H1 (cell line): ENCODE data around the gene RAB1B. TPM values are rescaled to one million over a fixed set of nuclear protein-coding genes. Genes with fewer than 3 reads are reported as not detected.

ENCODE experiments used
- CTCF ChIA-PET: fragments of 300-600 bp; sonication (Branson Sonifier 250); formaldehyde crosslinking; loops from one replicate; lab custom pipeline; 2021; ENCODE audit not compliant: partially characterized antibody; lab: Charles Lee
- POLR2A ChIA-PET: fragments of 300-600 bp; sonication (Branson Sonifier 250); formaldehyde crosslinking; loops from one replicate; lab custom pipeline; 2021; ENCODE audit warnings: inconsistent platforms; ENCODE audit not compliant: partially characterized antibody; lab: Charles Lee
- DNase-seq, 2 experiments: peaks; one replicate each; pipeline versions ENCODE4 v3.0.0 to v3.0.0-alpha.2; 2010 to 2022; ENCODE audit warnings: low spot score in 2 of 2, low read depth in 1 of 2, mixed read lengths in 1 of 2
- FAIRE-seq: peaks from 2 replicates; lab custom pipeline; 2011; peaks lifted over from hg19 to GRCh38; lab: Jason Lieb, UNC
- H2AFZ ChIP-seq: 2 replicates; pipeline ENCODE4 v1.8.1; 2012; ENCODE audit warnings: low read length, inconsistent platforms
- H2AK5ac ChIP-seq: 2 replicates; pipeline ENCODE4 v1.6.1; 2013; ENCODE audit warnings: low read depth, low read length
- H2BK120ac ChIP-seq: replicated peaks from 2 replicates; pipeline ENCODE3; 2013; ENCODE audit warnings: low read depth, low read length, inconsistent platforms
- H2BK12ac ChIP-seq: 2 replicates; pipeline ENCODE4 v1.6.1; 2013; ENCODE audit warnings: low read depth, low read length
- H2BK15ac ChIP-seq: 2 replicates; pipeline ENCODE4 v1.6.1; 2013; ENCODE audit warnings: low read length
- H2BK20ac ChIP-seq: 2 replicates; pipeline ENCODE4 v1.6.1; 2013; ENCODE audit warnings: low read length
- H2BK5ac ChIP-seq: 2 replicates; pipeline ENCODE4 v1.6.1; 2013; ENCODE audit warnings: low read depth, low read length
- H3K14ac ChIP-seq: 2 replicates; pipeline ENCODE4 v1.6.1; 2013; ENCODE audit warnings: inconsistent platforms; ENCODE audit not compliant: insufficient read length
- H3K18ac ChIP-seq: 2 replicates; pipeline ENCODE4 v1.6.1; 2013; ENCODE audit warnings: low read length; ENCODE audit errors: extremely low read depth
- H3K23ac ChIP-seq: 2 replicates; pipeline ENCODE4 v1.6.1; 2013; ENCODE audit warnings: inconsistent platforms; ENCODE audit not compliant: insufficient read length
- H3K23me2 ChIP-seq: 2 replicates; pipeline ENCODE4 v1.6.1; 2013; ENCODE audit warnings: low read depth, low read length
- H3K27ac ChIP-seq: 2 replicates; pipeline ENCODE4 v1.6.1; 2011; ENCODE audit warnings: low read depth, low read length, inconsistent platforms
- H3K27me3 ChIP-seq, 4 experiments: replicated peaks in 1 of 4; 1 replicate in 1 of 4; 2 replicates in 3 of 4; pipeline versions ENCODE4 v1.6.1 to v1.8.1; 2011 to 2013; ENCODE audit warnings: low read length in 3 of 4, mild to moderate bottlenecking in 3 of 4, inconsistent platforms in 2 of 4, mixed read lengths in 2 of 4, moderate library complexity in 1 of 4; ENCODE audit not compliant: control insufficient read depth in 3 of 4, insufficient read depth in 3 of 4; ENCODE audit errors: extremely low read depth in 1 of 4
- H3K36me3 ChIP-seq, 4 experiments: 2 replicates each; pipeline versions ENCODE4 v1.6.1 to v1.8.1; 2011 to 2013; ENCODE audit warnings: mild to moderate bottlenecking in 4 of 4, low read length in 3 of 4, moderate library complexity in 2 of 4, control low read depth in 1 of 4, inconsistent platforms in 1 of 4; ENCODE audit not compliant: insufficient read depth in 4 of 4, control insufficient read depth in 2 of 4
- H3K4ac ChIP-seq: replicated peaks from 2 replicates; pipeline ENCODE3; 2013; ENCODE audit warnings: low read length, low read depth, mixed read lengths, inconsistent platforms; ENCODE audit not compliant: insufficient read length
- H3K4me1 ChIP-seq, 4 experiments: replicated peaks in 1 of 4; 1 replicate in 1 of 4; 2 replicates in 3 of 4; pipeline versions ENCODE4 v1.6.1 to v1.8.1; 2011 to 2013; ENCODE audit warnings: low read length in 3 of 4, inconsistent platforms in 2 of 4, mixed read lengths in 1 of 4; ENCODE audit not compliant: insufficient read depth in 4 of 4, control insufficient read depth in 3 of 4
- H3K4me2 ChIP-seq, 2 experiments: 2 replicates each; pipeline versions ENCODE4 v1.6.1 to v1.8.1; 2011 to 2013; ENCODE audit warnings: low read depth in 2 of 2, low read length in 2 of 2, control low read depth in 1 of 2, inconsistent platforms in 1 of 2, mild to moderate bottlenecking in 1 of 2; ENCODE audit not compliant: insufficient read depth in 1 of 2
- H3K4me3 ChIP-seq, 4 experiments: fragments of 200-600, 300-600 bp in 1 of 4; sonication (generic), shearing (Covaris generic), sonication (Bioruptor Twin) in 1 of 4; 2 replicates each; pipeline versions ENCODE4 v1.5.1 to v1.8.1; 2011 to 2016; ENCODE audit warnings: low read length in 4 of 4, low read depth in 3 of 4, control low read depth in 2 of 4, inconsistent platforms in 2 of 4, mild to moderate bottlenecking in 2 of 4, mixed read lengths in 1 of 4, moderate library complexity in 1 of 4; ENCODE audit not compliant: insufficient read depth in 2 of 4; ENCODE audit errors: extremely low read depth in 1 of 4
- H3K56ac ChIP-seq: replicated peaks from 2 replicates; pipeline ENCODE3; 2013; ENCODE audit warnings: low read depth, mild to moderate bottlenecking, mixed read lengths, low read length, inconsistent platforms; ENCODE audit not compliant: insufficient read length
- H3K79me1 ChIP-seq: 2 replicates; pipeline ENCODE4 v1.6.1; 2013; ENCODE audit warnings: low read depth, low read length, control low read depth
- H3K79me2 ChIP-seq, 2 experiments: 2 replicates each; pipeline versions ENCODE4 v1.6.1 to v1.8.1; 2012 to 2013; ENCODE audit warnings: low read length in 2 of 2, mild to moderate bottlenecking in 2 of 2, inconsistent platforms in 1 of 2; ENCODE audit not compliant: insufficient read depth in 2 of 2, control insufficient read depth in 1 of 2
- H3K9ac ChIP-seq, 4 experiments: replicated peaks in 1 of 4; 1 replicate in 1 of 4; 2 replicates in 3 of 4; pipeline versions ENCODE4 v1.6.1 to v1.8.1; 2011 to 2013; ENCODE audit warnings: low read depth in 3 of 4, low read length in 3 of 4, control low read depth in 2 of 4, mild to moderate bottlenecking in 2 of 4, moderate library complexity in 2 of 4, inconsistent platforms in 1 of 4; ENCODE audit errors: extremely low read depth in 1 of 4
- H3K9me3 ChIP-seq, 2 experiments: 2 replicates each; pipeline versions ENCODE4 v1.6.1 to v1.8.1; 2012 to 2013; ENCODE audit warnings: mild to moderate bottlenecking in 2 of 2, moderate library complexity in 2 of 2, control low read depth in 1 of 2, inconsistent platforms in 1 of 2, low read depth in 1 of 2, low read length in 1 of 2, mixed read lengths in 1 of 2; ENCODE audit not compliant: insufficient read depth in 2 of 2
- H4K20me1 ChIP-seq, 2 experiments: replicated peaks in 1 of 2; 2 replicates each; pipeline versions ENCODE3 to v1.8.1; 2011 to 2013; ENCODE audit warnings: inconsistent platforms in 2 of 2, low read length in 2 of 2, mild to moderate bottlenecking in 1 of 2; ENCODE audit not compliant: insufficient read depth in 2 of 2, control insufficient read depth in 1 of 2
- H4K5ac ChIP-seq: 2 replicates; pipeline ENCODE4 v1.6.1; 2013; ENCODE audit warnings: low read length, low read depth, mixed read lengths, inconsistent platforms; ENCODE audit not compliant: insufficient read length
- H4K8ac ChIP-seq: 2 replicates; pipeline ENCODE4 v1.8.0; 2013; ENCODE audit warnings: mild to moderate bottlenecking, moderate library complexity, low read length, inconsistent platforms; ENCODE audit not compliant: insufficient read depth; ENCODE audit errors: extremely low read depth
- H4K91ac ChIP-seq: replicated peaks from 2 replicates; pipeline ENCODE3; 2013; ENCODE audit warnings: low read length, mixed read lengths, inconsistent platforms; ENCODE audit not compliant: insufficient read length
- BACH1 ChIP-seq: IDR thresholded peaks from 2 replicates; pipeline ENCODE4 v1.6.1; 2012; ENCODE audit warnings: low read length, improper control_type of control experiment
- BRCA1 ChIP-seq: IDR thresholded peaks from 2 replicates; pipeline ENCODE4 v1.6.1; 2012; ENCODE audit warnings: low read depth, low read length, improper control_type of control experiment
- FOSL1 ChIP-seq: IDR thresholded peaks from 2 replicates; pipeline ENCODE4 v1.6.1; 2011; ENCODE audit warnings: mild to moderate bottlenecking, low read depth, low read length, moderate library complexity; ENCODE audit not compliant: insufficient read depth
- MAX ChIP-seq: IDR thresholded peaks from 2 replicates; pipeline ENCODE4 v1.6.1; 2012; ENCODE audit warnings: inconsistent platforms
- SIX5 ChIP-seq: IDR thresholded peaks from 2 replicates; pipeline ENCODE4 v1.6.1; 2011; ENCODE audit warnings: mild to moderate bottlenecking, low read depth, low read length
- SP2 ChIP-seq: IDR thresholded peaks from 2 replicates; pipeline ENCODE4 v1.6.1; 2012; ENCODE audit warnings: mild to moderate bottlenecking, low read length, inconsistent platforms
- TAF7 ChIP-seq: optimal IDR thresholded peaks from 2 replicates; pipeline ENCODE3; 2011; ENCODE audit warnings: low read depth, mild to moderate bottlenecking, inconsistent platforms, low read length, moderate library complexity, borderline replicate concordance
- WGBS, 2 experiments: shearing (Covaris generic) in 1 of 2; methylation state at CpG; one replicate each; pipeline versions ENCODE4 v1.1.6 to v1.1.7; 2013 to 2015; ENCODE audit warnings: low lambda C conversion rate in 2 of 2, mixed read lengths in 2 of 2, inconsistent platforms in 1 of 2, low coverage in 1 of 2, missing lambda C conversion rate in 1 of 2; ENCODE audit not compliant: insufficient replicate concordance in 2 of 2, insufficient coverage in 1 of 2, insufficient read length in 1 of 2; ENCODE audit errors: extremely low coverage in 1 of 2, missing lambda C conversion rate in 1 of 2; 5-methylcytosine and 5-hydroxymethylcytosine counted together
- polyA plus RNA-seq, 7 experiments: library from polyadenylated mRNA; depleted of rRNA in 3 of 7; stranded (reverse) in 5 of 7; unstranded in 2 of 7; fragments of >200 nt in 5 of 7; fragments of 200-250 nt in 2 of 7; gene quantifications; 1 replicate in 5 of 7; 2 replicates in 1 of 7; 4 replicates in 1 of 7; pipeline versions ENCODE4 v1.2.1 to v1.2.3, GENCODE V29; 2011 to 2013; ENCODE audit warnings: missing spikeins in 2 of 7, mixed read lengths in 2 of 7
- total RNA-seq: library from RNA; stranded (reverse); fragmentation: NEBNext Ultra II Directional; extraction: Animal tissue kit (Norgen Biotek cat#: 25700); gene quantifications from 2 replicates; pipeline ENCODE4 v1.2.1, GENCODE V29; 2021

RAB1B gene
- total and polyA plus RNA-seq, 2 of the 8 experiments (the other 6 are each of a cell fraction or from before 2014, with no cell fraction given): 100 to 217 TPM

GRCh38 chr11:66290330-66290621 lies 21.8 kb downstream of the RAB1B start:
- H3K56ac ChIP-seq: no peak overlapping the region
- H2BK20ac ChIP-seq: no peak overlapping the region
- no peak overlapping the region for H3K4ac ChIP-seq
- no peak overlapping the region for H2AK5ac ChIP-seq
- H3K23ac ChIP-seq: no peak overlapping the region
- H2BK120ac ChIP-seq: no peak overlapping the region
- TF ChIP-seq SP2 (no peak), TAF7 (no peak), SIX5 (no peak), BRCA1 (no peak), BACH1 (no peak), MAX (no peak), FOSL1 (no peak)
- peak overlapping the region in 1 of 4 experiments; percentile 91; a peak in 1 of 8 replicates for H3K4me3 ChIP-seq
- H3K27ac ChIP-seq: no peak overlapping the region
- peaks cover 6% of the 10 kb centered on the region for H3K79me1 ChIP-seq
- H2BK15ac ChIP-seq: 0 out of 2 replicates have a peak overlapping the region, but pooled peaks have one; percentile 23
- peaks cover 4 to 9% of the 10 kb centered on the region in 2 experiments for H4K20me1 ChIP-seq
- H4K8ac ChIP-seq: no peak overlapping the region
- H2BK12ac ChIP-seq: no peak overlapping the region
- H3K14ac ChIP-seq: no peak overlapping the region
- POLR2A ChIA-PET: interaction anchor here (1.6 to 4.5 kb wide), 4 partner anchors 10 to 42 kb away, joined by 8 to 29 read pairs (median 18); partner anchors contain the start of gene RAB1B
- peaks cover 12% of the 10 kb centered on the region; the same call in 1 of the 2 replicates for H3K23me2 ChIP-seq
- FAIRE-seq: no peak
- no peak overlapping the region for H2BK5ac ChIP-seq
- peaks cover 0 to 21% (median 6%) of the 10 kb centered on the region in 4 experiments; a peak in 5 of 7 replicates for H3K4me1 ChIP-seq
- H2AFZ ChIP-seq: no peak overlapping the region
- CTCF ChIA-PET: interaction anchor here (1.0 to 6.9 kb wide), 6 partner anchors 8 to 68 kb away, joined by 3 to 57 read pairs (median 6); no protein-coding TSS in a partner anchor
- H4K91ac ChIP-seq: no peak overlapping the region
- H3K9me3 ChIP-seq: no peaks in the 10 kb centered on the region
- peaks cover 0 to 9% of the 10 kb centered on the region in 2 experiments; a peak in 1 of 4 replicates for H3K79me2 ChIP-seq
- no peak overlapping the region; a peak in 1 of 7 replicates for H3K9ac ChIP-seq
- H4K5ac ChIP-seq: no peak overlapping the region
- no peak for DNase-seq
- peak overlapping the region; percentile 74 to 86; a peak in 2 of 4 replicates for H3K4me2 ChIP-seq
- no peak overlapping the region for H3K18ac ChIP-seq
- H3K36me3 ChIP-seq: no peaks in the 10 kb centered on the region
- WGBS, 2 experiments: 86% methylated on average over 2 of the region's 2 CpGs; no CpG with 5 or more reads in 1 of the 2 experiments
- peaks cover 2 to 28% (median 18%) of the 10 kb centered on the region in 4 experiments for H3K27me3 ChIP-seq
